Tibial nerve (tissue), 4 donors: Measurements from ENCODE around the gene PLAAT2.

Experiments used
- CTCF ChIP-seq, 5 experiments: fragments of 200-600 bp in 3 of 5; fragments of 450-650 bp in 2 of 5; sonication (generic) in 3 of 5; IDR thresholded peaks; one replicate each; pipeline ENCODE4 v1.5.1; 2016 to 2019; ENCODE audit warnings: antibody characterized with exemption in 5 of 5, mild to moderate bottlenecking in 3 of 5, moderate library complexity in 2 of 5
- EP300 ChIP-seq, 2 donors: sonication (generic); formaldehyde crosslinking; IDR thresholded peaks; one replicate each; pipeline ENCODE4 v1.6.1; 2017; ENCODE audit warnings: antibody characterized with exemption in 2 of 2, mild to moderate bottlenecking in 1 of 2

GRCh38 chr11:63518548-63518947 is 44.6 kb downstream of the PLAAT2 start:
- TF ChIP-seq CTCF (IDR thresholded peaks at IDR 0.05) (no peak), EP300 (IDR thresholded peaks at IDR 0.05) (no peak)
